HG03064 (cell line): ENCODE measurements around the gene FLT1.

Experiments used
- ATAC-seq: cut with Tn5 transposase; IDR thresholded peaks from one replicate; pipeline ENCODE4 v1.9.1; 2021; ENCODE audit warnings: low read depth; ENCODE audit not compliant: unreplicated experiment

Gene FLT1

GRCh38 chr13:28494778-28495537, at the start of gene FLT1:
Gene FLT1, minus strand, starts transcription at chr13:28495128. Its CDS starts 285 bp downstream, at chr13:28494843.
- ATAC-seq = no peak

GRCh38 chr13:28544026-28544425, 49.1 kb upstream of the FLT1 start:
- no peak for ATAC-seq

DNA sequence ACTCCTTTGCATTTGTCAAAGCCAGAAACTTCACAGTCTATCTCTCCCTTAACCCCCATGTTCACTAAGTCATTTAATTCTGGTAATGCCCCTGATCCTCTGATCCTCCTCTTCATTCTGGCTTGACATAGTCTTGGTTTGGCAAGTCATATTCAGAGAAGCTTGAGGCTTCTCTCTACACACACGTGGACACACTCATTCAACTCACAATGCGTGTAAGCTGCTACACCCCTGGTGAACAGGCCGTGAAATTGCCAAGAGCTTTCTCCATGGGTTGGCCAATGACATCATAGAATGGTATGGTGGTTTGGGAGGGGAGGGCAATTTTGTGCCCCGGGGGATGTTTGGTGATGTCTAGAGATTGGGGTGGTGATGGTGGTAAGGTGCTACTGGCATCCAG, 47.9 kb upstream of the FLT1 start:
- ATAC-seq = no peak

- ATAC-seq = no peak
These were observed 47.0 kb upstream of the FLT1 start for GRCh38 chr13:28541966-28542365.

DNA sequence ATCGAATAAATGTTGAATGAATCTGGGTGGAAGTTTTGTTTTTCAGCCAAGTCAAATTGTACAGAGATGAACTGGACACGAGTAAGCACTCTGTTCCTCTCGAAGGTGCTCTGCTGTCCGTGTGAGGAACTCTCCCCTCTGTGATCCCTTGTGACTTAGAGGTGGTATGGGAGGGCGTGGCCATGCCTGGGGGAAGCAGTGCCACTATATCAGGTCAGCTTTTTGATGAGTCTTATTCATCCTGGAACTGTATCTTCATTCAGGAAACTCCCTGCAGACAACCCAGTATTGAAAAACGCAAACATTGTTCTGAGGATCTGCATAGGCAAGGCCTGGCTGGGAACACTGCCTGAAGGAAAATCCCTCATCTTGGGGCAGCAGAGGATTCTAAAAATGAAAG, 45.7 kb upstream of the FLT1 start:
- no peak for ATAC-seq

DNA sequence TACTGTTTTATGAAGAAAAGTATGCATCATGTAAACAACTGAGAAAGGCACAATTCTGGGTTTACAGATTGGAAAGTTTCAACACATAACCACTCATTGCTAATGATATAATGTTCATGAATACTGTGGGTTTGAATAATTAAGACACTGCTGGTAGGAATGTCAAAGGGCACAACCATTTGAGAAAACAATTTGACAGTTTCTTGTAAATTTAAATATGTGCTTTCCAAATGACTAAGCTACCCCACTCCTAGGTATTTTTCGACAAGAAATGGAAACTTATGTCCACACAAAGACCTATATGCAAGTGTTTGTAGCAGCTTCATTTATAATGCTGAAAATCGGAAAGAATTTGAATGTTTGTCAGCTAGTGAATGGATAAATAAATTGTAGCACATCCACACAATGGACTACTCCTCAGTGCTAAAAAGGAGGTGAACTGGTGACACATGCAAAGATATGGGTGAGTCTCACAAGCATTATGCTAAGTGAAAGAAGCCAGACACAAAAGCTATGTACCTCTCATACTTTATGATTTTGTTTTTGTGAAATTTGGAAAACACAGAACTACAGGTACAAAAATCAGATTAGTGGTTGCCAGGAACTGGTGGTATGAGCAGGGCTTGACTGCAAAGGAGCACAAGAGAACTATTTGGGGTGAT, 44.8 kb upstream of the FLT1 start:
- ATAC-seq = no peak

DNA sequence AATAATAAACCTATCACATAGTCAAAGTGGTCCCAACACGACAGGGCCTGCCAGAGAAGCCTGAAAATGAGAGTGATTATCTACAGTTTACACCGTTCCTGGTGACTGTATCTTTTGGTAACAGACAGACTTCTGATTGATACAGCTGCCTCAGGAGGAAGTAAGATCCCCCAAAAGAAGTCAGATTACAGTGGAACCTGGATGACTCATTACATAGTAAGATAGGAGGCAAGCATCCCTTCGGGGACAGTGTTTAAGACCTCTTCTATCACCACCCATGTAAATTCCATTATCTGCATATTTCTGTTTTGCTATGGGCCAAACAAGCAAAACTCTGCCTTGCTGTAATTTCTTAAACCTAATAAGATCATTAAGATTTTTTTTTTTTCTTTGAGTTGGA, 44.0 kb upstream of the FLT1 start:
- ATAC-seq = no peak

- no peak for ATAC-seq
These were observed 42.2 kb upstream of the FLT1 start for GRCh38 chr13:28537171-28537570.

- ATAC-seq = no peak
These were observed 41.4 kb upstream of the FLT1 start for GRCh38 chr13:28536371-28536770.

- no peak for ATAC-seq
These were observed 40.8 kb upstream of the FLT1 start for GRCh38 chr13:28535734-28536133.

DNA sequence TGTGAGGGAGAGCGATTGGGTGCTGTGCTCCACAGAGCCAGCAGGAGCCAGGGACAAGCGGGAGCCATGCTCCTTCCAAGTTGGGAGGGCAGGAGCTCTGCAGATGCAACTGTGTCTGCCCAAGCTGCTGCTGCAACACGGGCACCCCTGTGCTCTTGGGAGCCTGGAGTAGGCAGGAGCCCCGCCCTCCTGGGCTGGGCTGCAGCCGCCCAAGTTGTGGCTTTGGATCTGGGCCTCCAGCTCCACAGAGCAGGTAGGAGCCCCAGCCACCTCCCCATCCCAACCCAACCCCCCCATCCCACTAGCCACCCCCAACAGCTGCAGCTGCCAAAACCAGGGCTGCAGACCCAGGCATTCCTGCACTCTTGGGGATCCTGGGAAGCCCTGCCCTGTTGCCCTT, 39.9 kb upstream of the FLT1 start:
- no peak for ATAC-seq

GRCh38 chr13:28534210-28534609, 39.3 kb upstream of the FLT1 start:
- ATAC-seq = no peak

GRCh38 chr13:28533441-28534166, 38.7 kb upstream of the FLT1 start:
- ATAC-seq = no peak

- no peak for ATAC-seq
These were observed 38.2 kb upstream of the FLT1 start for GRCh38 chr13:28533125-28533436.

GRCh38 chr13:28532388-28533124, 37.6 kb upstream of the FLT1 start:
- no peak for ATAC-seq

DNA sequence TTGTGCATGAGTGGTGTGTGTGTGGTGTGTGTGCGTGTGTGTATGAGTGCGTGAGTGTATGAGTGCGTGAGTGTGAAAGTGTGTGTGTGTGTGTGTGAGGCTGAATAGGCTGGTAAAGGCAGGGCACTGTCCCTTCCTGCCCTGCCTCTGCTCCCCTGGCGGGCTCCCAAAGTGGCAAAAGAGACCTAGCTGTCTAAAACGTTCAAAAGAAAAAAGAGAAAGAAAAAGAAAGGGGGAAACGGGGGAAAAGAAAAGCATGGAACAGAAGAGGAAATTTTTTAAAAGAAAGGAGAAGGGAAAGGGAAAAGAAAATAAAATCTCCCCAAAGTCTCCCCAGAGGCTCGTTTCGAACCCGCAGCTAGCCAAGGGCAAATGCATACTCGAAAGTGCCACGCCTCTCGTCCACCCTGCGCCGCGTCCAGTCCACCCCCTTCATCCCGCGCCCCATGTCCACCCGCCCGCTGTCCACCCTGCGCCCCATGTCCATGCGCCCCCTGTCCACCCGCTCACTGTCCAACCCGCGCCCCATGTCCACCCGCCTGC, 37.0 kb upstream of the FLT1 start:
- no peak for ATAC-seq

GRCh38 chr13:28531077-28531844, 36.3 kb upstream of the FLT1 start:
- ATAC-seq = no peak

DNA sequence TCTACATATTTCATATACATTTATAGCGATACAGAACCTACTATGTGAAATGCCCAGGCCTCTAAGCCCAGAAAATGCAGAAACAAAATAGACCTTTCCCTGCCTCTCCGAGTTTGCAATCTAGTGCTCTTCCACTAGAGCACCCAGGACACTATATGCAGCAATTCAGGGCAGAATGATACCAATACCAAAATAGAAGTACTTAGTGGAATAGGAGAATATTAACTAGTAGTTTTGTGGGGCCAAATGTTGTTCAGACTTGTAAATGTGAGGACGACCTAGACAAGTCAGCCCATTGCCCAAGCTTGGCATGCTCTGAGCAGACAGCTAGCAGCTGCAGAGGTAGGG, 35.8 kb upstream of the FLT1 start:
- no peak for ATAC-seq

GRCh38 chr13:28529836-28530235, 34.9 kb upstream of the FLT1 start:
- no peak for ATAC-seq

DNA sequence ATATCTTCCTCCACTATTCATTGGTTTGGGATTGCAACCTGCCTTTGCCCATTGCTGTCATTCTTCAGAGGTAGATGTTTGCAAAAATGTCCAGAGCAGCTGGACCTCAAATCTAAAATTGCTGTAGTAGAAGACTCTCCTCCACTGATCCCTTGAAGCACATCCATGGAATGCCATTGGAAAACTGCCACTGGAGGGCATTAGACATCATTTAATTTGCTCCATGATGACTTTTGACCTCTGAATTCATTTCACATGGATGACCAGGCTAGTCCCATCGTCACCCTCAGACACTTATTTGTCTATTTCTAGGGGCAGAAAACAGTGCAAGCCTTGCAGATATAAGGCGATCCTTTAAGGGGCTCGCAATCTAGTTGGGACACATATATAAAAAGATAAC, 33.9 kb upstream of the FLT1 start:
- ATAC-seq = no peak
